IMR-90 (cell line): ENCODE data around the gene RPL4. TPM values are rescaled to one million over a fixed set of nuclear protein-coding genes. Genes with fewer than 3 reads are reported as not detected.

ENCODE experiments used
- ATAC-seq: fragments of 200-7000 bp; cut with Tn5 transposase; 2 replicates; pipeline ENCODE4 v1.9.1; 2020; ENCODE audit warnings: low read depth, mild to moderate bottlenecking, moderate library complexity
- BruUV-seq: library from RNA; stranded (reverse); fragments of 400-500 nt; replicated peaks from 2 replicates; lab custom pipeline; 2021; lab: Mats Ljungman, UMichigan
- CTCF ChIA-PET: fragments of 300-600 bp; formaldehyde crosslinking; extraction: SDS; loops from one replicate; lab custom pipeline; 2021; ENCODE audit warnings: antibody characterized with exemption; lab: Yijun Ruan, JAX
- POLR2A ChIA-PET: fragments of 300-600 bp; sonication (Branson Sonifier 250); formaldehyde crosslinking; loops from one replicate; lab custom pipeline; 2022; ENCODE audit warnings: antibody characterized with exemption; ENCODE audit not compliant: unreplicated experiment; lab: Charles Lee
- DNase-seq: peaks from one replicate; pipeline ENCODE4 v3.0.0; 2013
- H2AFZ ChIP-seq: replicated peaks from 2 replicates; pipeline ENCODE3; 2013; ENCODE audit warnings: low read length, mild to moderate bottlenecking; ENCODE audit not compliant: poor library complexity
- H2AK5ac ChIP-seq: 2 replicates; pipeline ENCODE4 v1.6.1; 2013; ENCODE audit warnings: low read depth, low read length, inconsistent platforms
- H2AK9ac ChIP-seq: replicated peaks from 2 replicates; pipeline ENCODE3; 2013; ENCODE audit warnings: mild to moderate bottlenecking, low read depth, low read length, moderate library complexity; ENCODE audit not compliant: poor library complexity
- H2BK120ac ChIP-seq: 2 replicates; pipeline ENCODE4 v1.6.1; 2013; ENCODE audit warnings: low read depth, low read length, inconsistent platforms
- H2BK15ac ChIP-seq: 3 replicates; pipeline ENCODE4 v1.6.1; 2013; ENCODE audit warnings: low read depth, low read length, inconsistent platforms
- H2BK20ac ChIP-seq: 2 replicates; pipeline ENCODE4 v1.6.1; 2013; ENCODE audit warnings: low read depth, mild to moderate bottlenecking, inconsistent platforms, low read length, moderate library complexity
- H2BK5ac ChIP-seq: 2 replicates; pipeline ENCODE4 v1.6.1; 2013; ENCODE audit warnings: mild to moderate bottlenecking, low read depth, low read length, inconsistent platforms; ENCODE audit not compliant: poor library complexity, severe bottlenecking
- H3K14ac ChIP-seq: replicated peaks from 2 replicates; pipeline ENCODE4 v1.6.1; 2013; ENCODE audit warnings: low read depth, low read length, inconsistent platforms
- H3K18ac ChIP-seq: 2 replicates; pipeline ENCODE4 v1.6.1; 2013; ENCODE audit warnings: low read depth, low read length, control low read depth
- H3K23ac ChIP-seq: 2 replicates; pipeline ENCODE4 v1.6.1; 2013; ENCODE audit warnings: low read depth, low read length, inconsistent platforms
- H3K27ac ChIP-seq: 2 replicates; pipeline ENCODE4 v1.5.1; 2013; ENCODE audit warnings: mild to moderate bottlenecking, control low read depth, low read length; ENCODE audit not compliant: insufficient read depth
- H3K27me3 ChIP-seq: 2 replicates; pipeline ENCODE4 v1.6.1; 2013; ENCODE audit warnings: low read length; ENCODE audit not compliant: control insufficient read depth, insufficient read depth
- H3K36me3 ChIP-seq: 2 replicates; pipeline ENCODE4 v1.6.1; 2013; ENCODE audit warnings: low read length, mixed read lengths; ENCODE audit not compliant: control insufficient read depth, insufficient read depth
- H3K4ac ChIP-seq: 2 replicates; pipeline ENCODE4 v1.6.1; 2013; ENCODE audit warnings: low read depth, low read length, inconsistent platforms
- H3K4me1 ChIP-seq: 2 replicates; pipeline ENCODE4 v1.6.1; 2013; ENCODE audit warnings: low read length, mixed read lengths; ENCODE audit not compliant: control insufficient read depth, insufficient read depth
- H3K4me2 ChIP-seq: 2 replicates; pipeline ENCODE4 v1.6.1; 2013; ENCODE audit warnings: low read depth, mild to moderate bottlenecking, control low read depth, low read length, moderate library complexity
- H3K4me3 ChIP-seq: 2 replicates; pipeline ENCODE4 v1.5.1; 2013; ENCODE audit warnings: low read depth, mild to moderate bottlenecking, control low read depth, low read length, moderate library complexity; ENCODE audit not compliant: insufficient read depth
- H3K56ac ChIP-seq: 2 replicates; pipeline ENCODE4 v1.6.1; 2013; ENCODE audit warnings: low read length, inconsistent platforms; ENCODE audit not compliant: insufficient read depth; ENCODE audit errors: extremely low read depth
- H3K79me1 ChIP-seq, 2 experiments: 2 replicates each; pipeline ENCODE4 v1.6.1; 2013; ENCODE audit warnings: low read length in 2 of 2, inconsistent platforms in 1 of 2, low read depth in 1 of 2
- H3K9ac ChIP-seq: 2 replicates; pipeline ENCODE4 v1.6.1; 2013; ENCODE audit warnings: low read depth, low read length, control low read depth
- H3K9me1 ChIP-seq: 2 replicates; pipeline ENCODE4 v1.6.1; 2013; ENCODE audit warnings: low read length, inconsistent platforms; ENCODE audit not compliant: insufficient read depth
- H3K9me3 ChIP-seq: 2 replicates; pipeline ENCODE4 v1.6.1; 2013; ENCODE audit warnings: low read length; ENCODE audit not compliant: control insufficient read depth, insufficient read depth
- H4K20me1 ChIP-seq: 2 replicates; pipeline ENCODE4 v1.6.1; 2013; ENCODE audit warnings: low read length, inconsistent platforms; ENCODE audit not compliant: insufficient read depth
- H4K5ac ChIP-seq: 2 replicates; pipeline ENCODE4 v1.6.1; 2013; ENCODE audit warnings: mild to moderate bottlenecking, low read depth, low read length, control low read depth
- H4K8ac ChIP-seq, 2 experiments: 2 replicates each; pipeline ENCODE4 v1.6.1; 2013; ENCODE audit warnings: low read depth in 2 of 2, low read length in 2 of 2, control low read depth in 1 of 2, inconsistent platforms in 1 of 2
- H4K91ac ChIP-seq: 2 replicates; pipeline ENCODE4 v1.6.1; 2013; ENCODE audit warnings: low read depth, low read length, inconsistent platforms; ENCODE audit not compliant: insufficient read depth
- FOS ChIP-seq: fragments of 150-350 bp; IDR thresholded peaks from 2 replicates; pipeline ENCODE4 v1.6.1; 2016; ENCODE audit warnings: low read depth, low read length
- MAFK ChIP-seq: IDR thresholded peaks from 2 replicates; pipeline ENCODE4 v1.6.1; 2012; ENCODE audit warnings: low read depth, low read length, improper control_type of control experiment
- MAZ ChIP-seq: IDR thresholded peaks from 2 replicates; pipeline ENCODE4 v1.6.1; 2012; ENCODE audit warnings: low read depth, mild to moderate bottlenecking, low read length, improper control_type of control experiment, moderate library complexity, borderline replicate concordance
- MXI1 ChIP-seq: IDR thresholded peaks from 2 replicates; pipeline ENCODE4 v1.6.1; 2012; ENCODE audit warnings: low read depth, mild to moderate bottlenecking, low read length, moderate library complexity, borderline replicate concordance
- NFE2L2 ChIP-seq: fragments of 150-350 bp; IDR thresholded peaks from 2 replicates; pipeline ENCODE4 v1.6.1; 2016; ENCODE audit warnings: low read depth, mild to moderate bottlenecking, low read length
- POLR2A ChIP-seq: IDR thresholded peaks from 2 replicates; pipeline ENCODE4 v1.6.1; 2012; ENCODE audit warnings: mild to moderate bottlenecking, low read depth, low read length
- RAD21 ChIP-seq: IDR thresholded peaks from 2 replicates; pipeline ENCODE4 v1.6.1; 2012; ENCODE audit warnings: low read length, improper control_type of control experiment
- SMC3 ChIP-seq: fragments of 150-350 bp; IDR thresholded peaks from 2 replicates; pipeline ENCODE4 v1.6.1; 2016; ENCODE audit warnings: low read depth, mild to moderate bottlenecking, antibody characterized with exemption, low read length, moderate library complexity
- WGBS, 2 experiments: methylation state at CpG; one replicate each; pipeline versions ENCODE4 v1.1.5 to v1.1.7; 2013; ENCODE audit warnings: missing lambda C conversion rate in 2 of 2; ENCODE audit not compliant: insufficient read length in 1 of 2; ENCODE audit errors: extremely low coverage in 2 of 2; 5-methylcytosine and 5-hydroxymethylcytosine counted together
- dilution Hi-C: fragments of 300-500 bp; cut with HindIII; formaldehyde crosslinking; loops from one replicate; pipeline ENCODE4 v1.14.3; 2018; ENCODE audit warnings: low sequenced_read_pairs; ENCODE audit not compliant: unreplicated experiment
- in situ Hi-C: fragments of 300-500 bp; cut with MboI; formaldehyde crosslinking; loops from 3 replicates; pipeline ENCODE4 v1.14.3; 2019; ENCODE audit warnings: low sequenced_read_pairs, inconsistent platforms, mixed read lengths
- intact Hi-C: fragments of 100-400 bp; cut with micrococcal nuclease; formaldehyde crosslinking; loops from 2 replicates; pipeline ENCODE4 v1.10.0; 2022
- polyA plus RNA-seq, 3 experiments: library from polyadenylated mRNA; depleted of rRNA; stranded (reverse); fragments of >200 nt; gene quantifications; 2 replicates each; pipeline ENCODE4 v1.2.3, GENCODE V29; 2012; ENCODE audit warnings: low replicate concordance in 1 of 3
- total RNA-seq: library from RNA; depleted of rRNA; stranded (reverse); fragments of >200 nt; gene quantifications from 2 replicates; pipeline ENCODE4 v1.2.3, GENCODE V29; 2012
- TF ChIP-seq, protein P1 (sequence below): fragments of 150-350 bp; IDR thresholded peaks from 2 replicates; pipeline ENCODE4 v1.6.1; 2016; ENCODE audit warnings: low read depth, mild to moderate bottlenecking, low read length, moderate library complexity, borderline replicate concordance
- TF ChIP-seq, protein P2 (sequence below): conservative IDR thresholded peaks from 2 replicates; pipeline ENCODE4 v1.5.1; 2012; ENCODE audit warnings: mild to moderate bottlenecking, low read depth, low read length, improper control_type of control experiment

Gene RPL4
- total and polyA plus RNA-seq, 2 of the 4 experiments (the other 2 are of a cell fraction): 4,083 to 13,244 TPM

DNA sequence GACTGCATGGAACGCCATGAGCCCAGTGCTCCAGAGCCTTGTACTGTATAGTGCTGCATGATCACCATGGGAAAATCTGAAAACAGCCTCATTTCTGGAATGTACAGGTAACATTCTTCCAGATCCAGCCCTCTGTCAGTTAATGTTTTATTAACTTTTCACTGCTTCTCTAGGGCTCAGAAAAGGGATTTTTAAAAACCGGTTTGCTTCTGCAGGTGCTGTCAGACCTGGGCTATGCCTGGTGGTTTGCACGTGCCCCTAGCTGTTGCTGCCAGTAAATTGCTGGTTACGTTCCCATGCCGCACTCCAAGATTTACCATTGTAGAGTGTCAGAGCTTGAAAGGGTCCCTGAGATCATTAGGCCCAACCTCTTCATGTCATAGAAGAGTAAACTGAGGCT lies 16.1 kb downstream of the RPL4 start:
- Histone ChIP-seq H3K27ac (no peak overlapping the region), H2BK5ac (no peak overlapping the region), H4K5ac (no peak overlapping the region), H3K14ac (no peak overlapping the region), H2AK5ac (no peak overlapping the region), H4K91ac (no peak overlapping the region), H3K4ac (no peak overlapping the region), H4K8ac (no peak overlapping the region), H2AK9ac (no peak overlapping the region), H3K23ac (no peak overlapping the region), H3K56ac (no peak overlapping the region), H2AFZ (no peak overlapping the region), H4K20me1 (peaks cover 10% of the 10 kb centered on the region), H3K4me3 (no peak overlapping the region), H3K27me3 (no peaks in the 10 kb centered on the region), H3K18ac (no peak overlapping the region), H2BK120ac (no peak overlapping the region), H3K79me1 (peaks cover 14 to 24% of the 10 kb centered on the region in 2 experiments), H2BK20ac (no peak overlapping the region), H3K4me1 (no peaks in the 10 kb centered on the region; the same call in 1 of the 2 replicates), H3K9me1 (no peaks in the 10 kb centered on the region; the same call in none of the 2 replicates), H3K36me3 (peaks cover 47% of the 10 kb centered on the region), H3K9ac (no peak overlapping the region), H2BK15ac (no peak overlapping the region), H3K4me2 (no peak overlapping the region), H3K9me3 (no peaks in the 10 kb centered on the region)
- CTCF ChIA-PET: no interaction called here
- intact Hi-C loops: no loop called here
- POLR2A ChIA-PET: no interaction called here
- no TSS peak for BruUV-seq
- no CpG with 5 or more reads among the region's 5 CpGs for WGBS, 2 experiments
- in situ Hi-C loops: loop anchor here (25.0 kb wide), 1 partner anchor 576 kb away; no protein-coding TSS in a partner anchor
- ATAC-seq (no peak), DNase-seq (no peak)
- dilution Hi-C loops: no loop called here
- TF ChIP-seq MXI1 (no peak), NFE2L2 (no peak), MAFK (no peak), MAZ (no peak), RAD21 (no peak), SMC3 (no peak), FOS (no peak), POLR2A (no peak)
- TF ChIP-seq, protein P1, sequence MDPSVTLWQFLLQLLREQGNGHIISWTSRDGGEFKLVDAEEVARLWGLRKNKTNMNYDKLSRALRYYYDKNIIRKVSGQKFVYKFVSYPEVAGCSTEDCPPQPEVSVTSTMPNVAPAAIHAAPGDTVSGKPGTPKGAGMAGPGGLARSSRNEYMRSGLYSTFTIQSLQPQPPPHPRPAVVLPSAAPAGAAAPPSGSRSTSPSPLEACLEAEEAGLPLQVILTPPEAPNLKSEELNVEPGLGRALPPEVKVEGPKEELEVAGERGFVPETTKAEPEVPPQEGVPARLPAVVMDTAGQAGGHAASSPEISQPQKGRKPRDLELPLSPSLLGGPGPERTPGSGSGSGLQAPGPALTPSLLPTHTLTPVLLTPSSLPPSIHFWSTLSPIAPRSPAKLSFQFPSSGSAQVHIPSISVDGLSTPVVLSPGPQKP: no peak
- TF ChIP-seq, protein P2, sequence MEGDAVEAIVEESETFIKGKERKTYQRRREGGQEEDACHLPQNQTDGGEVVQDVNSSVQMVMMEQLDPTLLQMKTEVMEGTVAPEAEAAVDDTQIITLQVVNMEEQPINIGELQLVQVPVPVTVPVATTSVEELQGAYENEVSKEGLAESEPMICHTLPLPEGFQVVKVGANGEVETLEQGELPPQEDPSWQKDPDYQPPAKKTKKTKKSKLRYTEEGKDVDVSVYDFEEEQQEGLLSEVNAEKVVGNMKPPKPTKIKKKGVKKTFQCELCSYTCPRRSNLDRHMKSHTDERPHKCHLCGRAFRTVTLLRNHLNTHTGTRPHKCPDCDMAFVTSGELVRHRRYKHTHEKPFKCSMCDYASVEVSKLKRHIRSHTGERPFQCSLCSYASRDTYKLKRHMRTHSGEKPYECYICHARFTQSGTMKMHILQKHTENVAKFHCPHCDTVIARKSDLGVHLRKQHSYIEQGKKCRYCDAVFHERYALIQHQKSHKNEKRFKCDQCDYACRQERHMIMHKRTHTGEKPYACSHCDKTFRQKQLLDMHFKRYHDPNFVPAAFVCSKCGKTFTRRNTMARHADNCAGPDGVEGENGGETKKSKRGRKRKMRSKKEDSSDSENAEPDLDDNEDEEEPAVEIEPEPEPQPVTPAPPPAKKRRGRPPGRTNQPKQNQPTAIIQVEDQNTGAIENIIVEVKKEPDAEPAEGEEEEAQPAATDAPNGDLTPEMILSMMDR: no peak
